ENCODE measurements around the gene ABHD17B. TPM values are rescaled to one million over a fixed set of nuclear protein-coding genes. Genes with fewer than 3 reads are reported as not detected.
A peak's percentile ranks its signal among the peaks of the same experiment; 100 is the strongest.

Gene ABHD17B
- total and polyA plus RNA-seq, 10 of the 15 experiments (the other 5 are each of a cell fraction or from before 2014, with no cell fraction given), result 3.5 to 21.4 (median 16.6) TPM

DNA sequence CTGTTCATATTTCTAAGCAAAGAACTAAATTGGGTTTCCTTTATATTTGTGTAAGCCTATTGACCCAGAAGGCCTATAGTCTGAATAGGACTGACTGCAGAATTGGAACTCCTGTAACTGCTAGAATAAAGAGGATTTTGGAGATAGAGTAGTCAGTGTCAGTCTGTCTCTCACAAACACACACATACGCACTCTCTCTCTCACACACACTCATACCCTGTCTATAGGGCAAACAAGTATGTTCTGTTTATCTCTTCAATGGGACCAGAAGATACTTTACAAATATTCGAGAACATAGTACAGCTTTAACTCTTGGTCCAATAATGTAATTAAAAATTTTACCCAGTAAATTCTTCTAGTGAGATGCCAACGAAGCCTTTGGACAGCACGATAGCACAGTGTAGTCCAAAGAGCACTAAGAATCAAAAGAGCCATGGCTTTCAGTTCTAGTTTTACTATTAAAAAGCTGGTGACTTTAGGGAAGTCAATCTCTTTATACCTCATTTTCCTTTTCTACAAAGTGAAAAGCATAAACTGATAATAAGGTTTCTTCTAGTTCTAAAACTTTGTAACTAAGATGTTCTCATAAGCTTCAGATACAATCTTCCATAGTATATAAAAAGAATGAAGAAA lies 19.3 kb downstream of the ABHD17B start:
- Histone ChIP-seq H3K27ac (ENCODE audit: control insufficient read depth, insufficient read depth) (no peak overlapping the region; the same call in 1 of the 2 replicates), H3K9me3 (replicated peaks; ENCODE audit: control insufficient read depth, insufficient read depth, low read length) (no peaks in the 10 kb centered on the region; the same call in 1 of the 3 replicates), H4K20me1 (ENCODE audit: control insufficient read depth, insufficient read depth) (no peaks in the 10 kb centered on the region), H3K9ac (ENCODE audit: control insufficient read depth, insufficient read depth, low read length) (no peak overlapping the region), H3K4me1 (ENCODE audit: control insufficient read depth, insufficient read depth, low read length) (peaks cover 15% of the 10 kb centered on the region), H2AFZ (ENCODE audit: control insufficient read depth, low read depth, low read length) (no peak overlapping the region), H3K36me3 (ENCODE audit: control insufficient read depth in 2 of 2, insufficient read depth in 2 of 2, low read length in 1 of 2) (peaks cover 0 to 4% of the 10 kb centered on the region in 2 experiments; a peak in 1 of 4 replicates), H3K4me2 (ENCODE audit: control insufficient read depth, insufficient read depth) (no peak overlapping the region), H3K4me3 (no peak overlapping the region), H3K79me2 (ENCODE audit: control insufficient read depth, insufficient read depth, low read length) (peaks cover 62% of the 10 kb centered on the region), H3K27me3 (replicated peaks in 1 of 2; ENCODE audit: control insufficient read depth in 2 of 2, insufficient read depth in 2 of 2, low read length in 1 of 2) (no peaks in the 10 kb centered on the region)
- 78% methylated on average over 4 of the region's 4 CpGs for WGBS (ENCODE audit: insufficient coverage, insufficient replicate concordance, low lambda C conversion rate, missing lambda C conversion rate)
- CTCF ChIA-PET, result interaction anchor here (0.8 to 2.4 kb wide), 6 partner anchors 11 to 135 kb away, joined by 3 to 9 read pairs (median 4); no protein-coding TSS in a partner anchor
- in situ Hi-C loops (cut with MboI), result no loop called here
- FAIRE-seq (peak; percentile 41), DNase-seq (ENCODE audit: low read depth, low spot score) (no peak), ATAC-seq (peak; percentile 45; the same call in 2 of the 3 replicates)
- BruUV-seq (replicated peaks), result no TSS peak
- SMC1A ChIA-PET (ENCODE audit: uncharacterized antibody, unreplicated experiment), result interaction anchor here (0.6 to 2.5 kb wide), 10 partner anchors 10 to 380 kb away, joined by 3 to 8 read pairs (median 4); partner anchors contain the start of genes ABHD17B and C9orf85
- RAD21 ChIA-PET (ENCODE audit: unreplicated experiment), result interaction anchor here (0.7 to 0.9 kb wide), 3 partner anchors 19 to 33 kb away, joined by 3 to 5 read pairs (median 3); partner anchors contain the start of genes ABHD17B and C9orf85
- TF ChIP-seq SP1 (IDR thresholded peaks at IDR 0.05; ENCODE audit: low read depth, low read length) (no peak), TCF7 (IDR thresholded peaks at IDR 0.05; ENCODE audit: borderline replicate concordance) (no peak), MXI1 (IDR thresholded peaks at IDR 0.05; ENCODE audit: low read depth, low read length) (no peak), POLR2AphosphoS2 (IDR thresholded peaks at IDR 0.05; ENCODE audit: low read depth, low read length) (no peak), ZSCAN29 (IDR thresholded peaks at IDR 0.05) (no peak), GABPA (IDR thresholded peaks at IDR 0.05; ENCODE audit: low read depth) (no peak), KLF5 (IDR thresholded peaks at IDR 0.05; ENCODE audit: partially characterized antibody) (no peak), ZBTB11 (CRISPR knock-in tag; IDR thresholded peaks at IDR 0.05) (no peak), TBL1XR1 (IDR thresholded peaks at IDR 0.05; ENCODE audit: low read depth, low read length) (no peak), BACH1 (IDR thresholded peaks at IDR 0.05; ENCODE audit: borderline replicate concordance) (no peak), NRF1 (conservative IDR thresholded peaks at IDR 0.05; ENCODE audit: low read depth, low read length) (no peak), ETV6 (conservative IDR thresholded peaks at IDR 0.05 in 1 of 2, IDR thresholded peaks at IDR 0.05 in 1 of 2; ENCODE audit: borderline replicate concordance in 1 of 2, low read depth in 1 of 2) (no peak)
- TF ChIP-seq, protein P1, sequence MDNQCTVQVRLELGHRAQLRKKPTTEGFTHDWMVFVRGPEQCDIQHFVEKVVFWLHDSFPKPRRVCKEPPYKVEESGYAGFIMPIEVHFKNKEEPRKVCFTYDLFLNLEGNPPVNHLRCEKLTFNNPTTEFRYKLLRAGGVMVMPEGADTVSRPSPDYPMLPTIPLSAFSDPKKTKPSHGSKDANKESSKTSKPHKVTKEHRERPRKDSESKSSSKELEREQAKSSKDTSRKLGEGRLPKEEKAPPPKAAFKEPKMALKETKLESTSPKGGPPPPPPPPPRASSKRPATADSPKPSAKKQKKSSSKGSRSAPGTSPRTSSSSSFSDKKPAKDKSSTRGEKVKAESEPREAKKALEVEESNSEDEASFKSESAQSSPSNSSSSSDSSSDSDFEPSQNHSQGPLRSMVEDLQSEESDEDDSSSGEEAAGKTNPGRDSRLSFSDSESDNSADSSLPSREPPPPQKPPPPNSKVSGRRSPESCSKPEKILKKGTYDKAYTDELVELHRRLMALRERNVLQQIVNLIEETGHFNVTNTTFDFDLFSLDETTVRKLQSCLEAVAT (IDR thresholded peaks at IDR 0.05), result no peak
- TF ChIP-seq, protein P2, sequence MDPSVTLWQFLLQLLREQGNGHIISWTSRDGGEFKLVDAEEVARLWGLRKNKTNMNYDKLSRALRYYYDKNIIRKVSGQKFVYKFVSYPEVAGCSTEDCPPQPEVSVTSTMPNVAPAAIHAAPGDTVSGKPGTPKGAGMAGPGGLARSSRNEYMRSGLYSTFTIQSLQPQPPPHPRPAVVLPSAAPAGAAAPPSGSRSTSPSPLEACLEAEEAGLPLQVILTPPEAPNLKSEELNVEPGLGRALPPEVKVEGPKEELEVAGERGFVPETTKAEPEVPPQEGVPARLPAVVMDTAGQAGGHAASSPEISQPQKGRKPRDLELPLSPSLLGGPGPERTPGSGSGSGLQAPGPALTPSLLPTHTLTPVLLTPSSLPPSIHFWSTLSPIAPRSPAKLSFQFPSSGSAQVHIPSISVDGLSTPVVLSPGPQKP (IDR thresholded peaks at IDR 0.05; ENCODE audit: low read depth, low read length), result no peak
- intact Hi-C loops (cut with micrococcal nuclease; ENCODE audit: unreplicated experiment), result no loop called here
- POLR2A ChIA-PET, result interaction anchor here (0.6 to 1.2 kb wide), 5 partner anchors 12 to 72 kb away, joined by 3 to 10 read pairs (median 4); partner anchors contain the start of genes ABHD17B and C9orf85
